MCF 10A (cell line): ENCODE results near the gene SLAMF7. TPM values are rescaled to one million over a fixed set of nuclear protein-coding genes. Genes with fewer than 3 reads are reported as not detected.

ENCODE experiments used
- BruUV-seq: library from RNA; stranded (reverse); fragments of 400-500 nt; replicated peaks from 2 replicates; lab custom pipeline; 2021; lab: Mats Ljungman, UMichigan
- CTCF ChIA-PET: fragments of 300-600 bp; sonication (Branson Sonifier 250); formaldehyde crosslinking; extraction: SDS; loops from one replicate; lab custom pipeline; 2021; ENCODE audit warnings: antibody characterized with exemption, inconsistent platforms; lab: Yijun Ruan, JAX
- POLR2A ChIA-PET: fragments of 300-600, 350-650 bp; sonication (Branson Sonifier 250); formaldehyde crosslinking; extraction: SDS; loops from one replicate; lab custom pipeline; 2020; ENCODE audit warnings: antibody characterized with exemption, inconsistent platforms; lab: Yijun Ruan, JAX
- DNase-seq: peaks from one replicate; pipeline ENCODE4 v3.0.0-alpha.2; 2018; ENCODE audit not compliant: unreplicated experiment
- H3K27ac Mint-ChIP-seq: one replicate; pipeline ENCODE4 v1.8.0; 2022; ENCODE audit warnings: mild to moderate bottlenecking, low read depth, mixed read lengths; ENCODE audit not compliant: unreplicated experiment
- H3K27me3 Mint-ChIP-seq: one replicate; pipeline ENCODE4 v1.8.0; 2022; ENCODE audit warnings: mixed read lengths; ENCODE audit not compliant: insufficient read depth, unreplicated experiment
- H3K36me3 Mint-ChIP-seq: one replicate; pipeline ENCODE4 v1.8.0; 2022; ENCODE audit warnings: mild to moderate bottlenecking, moderate library complexity, mixed read lengths; ENCODE audit not compliant: insufficient read depth, unreplicated experiment
- H3K4me1 Mint-ChIP-seq: one replicate; pipeline ENCODE4 v1.8.0; 2022; ENCODE audit warnings: mixed read lengths; ENCODE audit not compliant: insufficient read depth, unreplicated experiment
- H3K4me3 Mint-ChIP-seq: one replicate; pipeline ENCODE4 v1.8.0; 2022; ENCODE audit warnings: mild to moderate bottlenecking, moderate library complexity, mixed read lengths; ENCODE audit not compliant: unreplicated experiment
- H3K9me3 Mint-ChIP-seq: one replicate; pipeline ENCODE4 v1.8.0; 2022; ENCODE audit warnings: mixed read lengths; ENCODE audit not compliant: unreplicated experiment
- intact Hi-C: fragments of 100-400 bp; cut with micrococcal nuclease; formaldehyde crosslinking; loops from 2 replicates; pipeline ENCODE4 v1.14.1; 2022
- total RNA-seq: library from RNA; stranded (reverse); gene quantifications from 2 replicates; pipeline ENCODE4 v1.2.3, GENCODE V29; 2022
- TF ChIP-seq, protein P1 (sequence below): fragments of 200-600 bp; IDR thresholded peaks from one replicate; pipeline ENCODE4 v1.8.0; 2022; ENCODE audit warnings: antibody characterized with exemption, mild to moderate bottlenecking; ENCODE audit not compliant: unreplicated experiment

Gene SLAMF7
- total RNA-seq, 1 experiment from 2014 or later, result 8.6 TPM

- Mint-ChIP-seq H3K27ac (no peak overlapping the region), H3K36me3 (no peaks in the 10 kb centered on the region), H3K27me3 (no peaks in the 10 kb centered on the region), H3K4me1 (no peaks in the 10 kb centered on the region), H3K4me3 (no peak overlapping the region), H3K9me3 (no peaks in the 10 kb centered on the region)
- ChIA-PET POLR2A (interaction anchor here (0.6 to 2.5 kb wide), 4 partner anchors 10 to 651 kb away, joined by 3 to 11 read pairs (median 4); no protein-coding TSS in a partner anchor), CTCF (interaction anchor here (0.5 to 6.5 kb wide), 13 partner anchors 9 to 454 kb away, joined by 3 to 63 read pairs (median 3); partner anchors contain the start of gene LY9)
- peak; percentile 71 for DNase-seq
- TF ChIP-seq, protein P1, sequence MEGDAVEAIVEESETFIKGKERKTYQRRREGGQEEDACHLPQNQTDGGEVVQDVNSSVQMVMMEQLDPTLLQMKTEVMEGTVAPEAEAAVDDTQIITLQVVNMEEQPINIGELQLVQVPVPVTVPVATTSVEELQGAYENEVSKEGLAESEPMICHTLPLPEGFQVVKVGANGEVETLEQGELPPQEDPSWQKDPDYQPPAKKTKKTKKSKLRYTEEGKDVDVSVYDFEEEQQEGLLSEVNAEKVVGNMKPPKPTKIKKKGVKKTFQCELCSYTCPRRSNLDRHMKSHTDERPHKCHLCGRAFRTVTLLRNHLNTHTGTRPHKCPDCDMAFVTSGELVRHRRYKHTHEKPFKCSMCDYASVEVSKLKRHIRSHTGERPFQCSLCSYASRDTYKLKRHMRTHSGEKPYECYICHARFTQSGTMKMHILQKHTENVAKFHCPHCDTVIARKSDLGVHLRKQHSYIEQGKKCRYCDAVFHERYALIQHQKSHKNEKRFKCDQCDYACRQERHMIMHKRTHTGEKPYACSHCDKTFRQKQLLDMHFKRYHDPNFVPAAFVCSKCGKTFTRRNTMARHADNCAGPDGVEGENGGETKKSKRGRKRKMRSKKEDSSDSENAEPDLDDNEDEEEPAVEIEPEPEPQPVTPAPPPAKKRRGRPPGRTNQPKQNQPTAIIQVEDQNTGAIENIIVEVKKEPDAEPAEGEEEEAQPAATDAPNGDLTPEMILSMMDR, result peak; percentile 85
- BruUV-seq, result no TSS peak
- intact Hi-C loops, result loop anchor here (1.0 to 2.0 kb wide), 3 partner anchors 53 to 174 kb away; no protein-coding TSS in a partner anchor
Measured at GRCh38 chr1:160777486-160778089, 38.5 kb downstream of the SLAMF7 start.

- no TSS peak for BruUV-seq
- ChIA-PET POLR2A (interaction anchor here (0.7 kb wide), 1 partner anchor 48 kb away, joined by 3 read pairs; no protein-coding TSS in a partner anchor), CTCF (interaction anchor here (0.6 to 6.5 kb wide), 8 partner anchors 10 to 169 kb away, joined by 3 to 63 read pairs (median 3); no protein-coding TSS in a partner anchor)
- H3K4me3 Mint-ChIP-seq, result no peak overlapping the region
- H3K27me3 Mint-ChIP-seq, result no peaks in the 10 kb centered on the region
- no peak overlapping the region for H3K27ac Mint-ChIP-seq
- H3K4me1 Mint-ChIP-seq, result no peaks in the 10 kb centered on the region
- DNase-seq, result no peak
- no peaks in the 10 kb centered on the region for H3K9me3 Mint-ChIP-seq
- intact Hi-C loops, result no loop called here
- H3K36me3 Mint-ChIP-seq, result no peaks in the 10 kb centered on the region
- TF ChIP-seq, protein P1, result no peak
Measured at GRCh38 chr1:160778976-160779375, 39.9 kb downstream of the SLAMF7 start.

- TF ChIP-seq, protein P1, result peak; percentile 41
- Mint-ChIP-seq H3K36me3 (no peaks in the 10 kb centered on the region), H3K27ac (no peak overlapping the region), H3K4me1 (no peaks in the 10 kb centered on the region), H3K4me3 (no peak overlapping the region), H3K27me3 (no peaks in the 10 kb centered on the region), H3K9me3 (no peaks in the 10 kb centered on the region)
- no TSS peak for BruUV-seq
- DNase-seq, result peak; percentile 48
- intact Hi-C loops, result no loop called here
- CTCF ChIA-PET, result interaction anchor here (0.5 to 6.5 kb wide), 16 partner anchors 11 to 448 kb away, joined by 3 to 63 read pairs (median 3); no protein-coding TSS in a partner anchor
- POLR2A ChIA-PET, result no interaction called here
Measured at GRCh38 chr1:160779626-160780397, 40.8 kb downstream of the SLAMF7 start.

DNA sequence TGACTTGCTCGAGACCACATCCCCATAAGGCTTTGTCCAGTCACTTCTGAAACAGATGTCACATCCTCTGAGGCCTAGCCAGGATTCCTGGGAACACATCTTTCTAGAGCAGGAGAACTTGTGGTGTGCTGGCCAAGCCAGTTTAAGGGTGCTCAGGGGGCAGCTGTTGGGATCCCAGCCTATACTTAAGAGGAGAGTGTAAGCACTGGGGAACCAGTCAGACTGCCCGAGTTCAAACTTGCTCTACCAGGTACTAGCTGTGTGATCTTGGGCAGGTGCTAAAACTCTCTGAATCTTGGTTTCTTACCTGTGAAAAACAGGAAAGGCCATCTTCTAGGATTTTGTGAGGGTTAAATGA is 41.3 kb downstream of the SLAMF7 start:
- H3K36me3 Mint-ChIP-seq, result no peaks in the 10 kb centered on the region
- H3K4me1 Mint-ChIP-seq, result no peaks in the 10 kb centered on the region
- no peaks in the 10 kb centered on the region for H3K27me3 Mint-ChIP-seq
- BruUV-seq, result no TSS peak
- CTCF ChIA-PET, result interaction anchor here (0.5 to 6.5 kb wide), 13 partner anchors 12 to 447 kb away, joined by 3 to 63 read pairs (median 3); no protein-coding TSS in a partner anchor
- TF ChIP-seq, protein P1, result no peak
- DNase-seq, result no peak
- H3K27ac Mint-ChIP-seq, result no peak overlapping the region
- no peak overlapping the region for H3K4me3 Mint-ChIP-seq
- H3K9me3 Mint-ChIP-seq, result no peaks in the 10 kb centered on the region
- POLR2A ChIA-PET, result no interaction called here
- intact Hi-C loops, result no loop called here
